Gastroesophageal sphincter (tissue), 3 donors: Measurements from ENCODE around the gene KLF3.

Experiments
- EP300 ChIP-seq: sonication (generic); formaldehyde crosslinking; IDR thresholded peaks from one replicate; pipeline ENCODE4 v1.6.1; 2017; ENCODE audit warnings: antibody characterized with exemption, mild to moderate bottlenecking
- POLR2A ChIP-seq, 2 donors: fragments of 450-650 bp; IDR thresholded peaks; one replicate each; pipeline ENCODE4 v1.6.1; 2017; ENCODE audit warnings: antibody characterized with exemption in 2 of 2, mild to moderate bottlenecking in 2 of 2, moderate library complexity in 1 of 2
- POLR2AphosphoS5 ChIP-seq: sonication (generic); formaldehyde crosslinking; IDR thresholded peaks from one replicate; pipeline ENCODE4 v1.6.1; 2017; ENCODE audit warnings: antibody characterized with exemption
- TF ChIP-seq, protein P1 (sequence below), 4 experiments: fragments of 200-600 bp in 2 of 4; fragments of 450-650 bp in 2 of 4; sonication (generic) in 1 of 4; IDR thresholded peaks; one replicate each; pipeline ENCODE4 v1.5.1; 2017 to 2019; ENCODE audit warnings: antibody characterized with exemption in 4 of 4, mild to moderate bottlenecking in 2 of 4, moderate library complexity in 2 of 4

DNA sequence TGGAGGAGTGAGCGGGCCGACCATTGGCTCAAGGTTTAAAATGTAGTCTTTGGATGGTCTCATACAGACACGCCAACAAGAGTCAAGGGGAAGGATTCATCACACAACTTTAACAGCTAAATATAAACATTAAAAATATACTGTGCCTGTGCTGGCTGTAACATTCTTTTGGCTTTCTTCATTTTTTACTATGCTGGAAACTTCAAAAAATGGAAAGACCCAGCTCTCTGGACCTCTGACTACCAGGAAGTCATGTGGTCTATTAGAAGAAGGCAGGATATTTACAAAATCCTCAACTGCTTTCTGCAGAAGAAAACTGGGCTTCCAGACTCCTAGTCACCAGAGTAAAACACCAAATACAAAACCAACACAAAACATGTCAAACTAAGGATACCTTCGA is 49.8 kb upstream of the KLF3 start:
- no peak for TF ChIP-seq POLR2AphosphoS5
- TF ChIP-seq POLR2A (IDR thresholded peaks at IDR 0.05), result no peak
- TF ChIP-seq, protein P1, sequence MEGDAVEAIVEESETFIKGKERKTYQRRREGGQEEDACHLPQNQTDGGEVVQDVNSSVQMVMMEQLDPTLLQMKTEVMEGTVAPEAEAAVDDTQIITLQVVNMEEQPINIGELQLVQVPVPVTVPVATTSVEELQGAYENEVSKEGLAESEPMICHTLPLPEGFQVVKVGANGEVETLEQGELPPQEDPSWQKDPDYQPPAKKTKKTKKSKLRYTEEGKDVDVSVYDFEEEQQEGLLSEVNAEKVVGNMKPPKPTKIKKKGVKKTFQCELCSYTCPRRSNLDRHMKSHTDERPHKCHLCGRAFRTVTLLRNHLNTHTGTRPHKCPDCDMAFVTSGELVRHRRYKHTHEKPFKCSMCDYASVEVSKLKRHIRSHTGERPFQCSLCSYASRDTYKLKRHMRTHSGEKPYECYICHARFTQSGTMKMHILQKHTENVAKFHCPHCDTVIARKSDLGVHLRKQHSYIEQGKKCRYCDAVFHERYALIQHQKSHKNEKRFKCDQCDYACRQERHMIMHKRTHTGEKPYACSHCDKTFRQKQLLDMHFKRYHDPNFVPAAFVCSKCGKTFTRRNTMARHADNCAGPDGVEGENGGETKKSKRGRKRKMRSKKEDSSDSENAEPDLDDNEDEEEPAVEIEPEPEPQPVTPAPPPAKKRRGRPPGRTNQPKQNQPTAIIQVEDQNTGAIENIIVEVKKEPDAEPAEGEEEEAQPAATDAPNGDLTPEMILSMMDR (IDR thresholded peaks at IDR 0.05), result no peak
- no peak for TF ChIP-seq EP300
